HepG2 (cell line): ENCODE measurements around the gene PRMT2. TPM values are rescaled to one million over a fixed set of nuclear protein-coding genes. Genes with fewer than 3 reads are reported as not detected.

Experiments
- BCL6 ChIP-seq: IDR thresholded peaks from 2 replicates; pipeline ENCODE4 v1.6.1; 2016; ENCODE audit warnings: missing genetic modification reagents, missing compliant biosample characterization
- CENPX ChIP-seq: sonication (generic); formaldehyde crosslinking; IDR thresholded peaks from 2 replicates; pipeline ENCODE4 v1.9.0; 2021; ENCODE audit warnings: mild to moderate bottlenecking, missing genetic modification reagents, moderate library complexity
- FOXO4 ChIP-seq: sonication (generic); formaldehyde crosslinking; conservative IDR thresholded peaks from 2 replicates; pipeline ENCODE4 v1.8.1; 2023; ENCODE audit warnings: missing genetic modification reagents
- HMGXB4 ChIP-seq, 2 experiments: sonication (generic) in 1 of 2; formaldehyde crosslinking in 1 of 2; IDR thresholded peaks; 2 replicates each; pipeline versions ENCODE4 v1.4.0 to v1.6.1; 2018 to 2020; ENCODE audit warnings: missing genetic modification reagents in 2 of 2, borderline replicate concordance in 1 of 2, low read depth in 1 of 2, mild to moderate bottlenecking in 1 of 2, missing biosample characterization in 1 of 2
- KDM1A ChIP-seq: IDR thresholded peaks from 2 replicates; pipeline ENCODE4 v1.6.1; 2016; ENCODE audit warnings: missing compliant biosample characterization
- MAX ChIP-seq: IDR thresholded peaks from 2 replicates; pipeline ENCODE4 v1.6.1; 2012; ENCODE audit warnings: inconsistent platforms
- ONECUT2 ChIP-seq: sonication (generic); formaldehyde crosslinking; IDR thresholded peaks from 2 replicates; pipeline ENCODE4 v1.4.0; 2020; ENCODE audit warnings: missing genetic modification reagents
- SALL1 ChIP-seq: sonication (generic); formaldehyde crosslinking; IDR thresholded peaks from 2 replicates; pipeline ENCODE4 v1.8.0; 2022; ENCODE audit warnings: mild to moderate bottlenecking, missing genetic modification reagents
- TBX3 ChIP-seq: fragments of 450-650 bp; IDR thresholded peaks from 2 replicates; pipeline ENCODE4 v1.6.1; 2017; ENCODE audit warnings: antibody characterized with exemption, mild to moderate bottlenecking, inconsistent platforms, borderline replicate concordance
- THAP11 ChIP-seq: IDR thresholded peaks from 2 replicates; pipeline ENCODE4 v1.6.1; 2016; ENCODE audit warnings: missing biosample characterization, missing genetic modification reagents
- TOE1 ChIP-seq: sonication (generic); formaldehyde crosslinking; IDR thresholded peaks from 2 replicates; pipeline ENCODE4 v1.4.0; 2020; ENCODE audit warnings: mild to moderate bottlenecking, missing genetic modification reagents
- ZNF256 ChIP-seq: sonication (generic); formaldehyde crosslinking; conservative IDR thresholded peaks from 2 replicates; pipeline ENCODE4 v1.4.0; 2020; ENCODE audit warnings: missing genetic modification reagents
- ZNF546 ChIP-seq: sonication (generic); formaldehyde crosslinking; conservative IDR thresholded peaks from 2 replicates; pipeline ENCODE4 v1.8.1; 2023; ENCODE audit warnings: mild to moderate bottlenecking, missing genetic modification reagents
- ZNF850 ChIP-seq: sonication (generic); formaldehyde crosslinking; conservative IDR thresholded peaks from 2 replicates; pipeline ENCODE4 v1.9.0; 2021; ENCODE audit warnings: mild to moderate bottlenecking, missing genetic modification reagents
- polyA plus RNA-seq, 8 experiments: library from polyadenylated mRNA; depleted of rRNA in 3 of 8; stranded (reverse) in 7 of 8; unstranded in 1 of 8; fragments of >200 nt; fragmentation: Illumina TruSeq in 4 of 8; extraction: Trizol in 4 of 8; gene quantifications; 2 replicates each; pipeline versions ENCODE4 v1.2.1 to v1.2.3, GENCODE V29; 2011 to 2016; ENCODE audit warnings: low read depth in 4 of 8, missing spikeins in 1 of 8, mixed read lengths in 1 of 8; ENCODE audit not compliant: insufficient read depth in 1 of 8
- total RNA-seq, 5 experiments: library from RNA; depleted of rRNA; stranded (reverse); fragments of >200 nt; fragmentation: Illumina TruSeq; extraction: Trizol; gene quantifications; 2 replicates each; pipeline ENCODE4 v1.2.3, GENCODE V29; 2016; ENCODE audit warnings: low read depth in 1 of 5
- TF ChIP-seq, protein P1 (sequence below): sonication (generic); formaldehyde crosslinking; IDR thresholded peaks from 2 replicates; pipeline ENCODE4 v1.4.0; 2020; ENCODE audit warnings: mild to moderate bottlenecking, missing genetic modification reagents, borderline replicate concordance
- TF ChIP-seq, protein P2 (sequence below): sonication (generic); formaldehyde crosslinking; IDR thresholded peaks from 2 replicates; pipeline ENCODE4 v1.4.0; 2020; ENCODE audit warnings: missing genetic modification reagents
- TF ChIP-seq, protein P3 (sequence below): sonication (generic); formaldehyde crosslinking; IDR thresholded peaks from 2 replicates; pipeline ENCODE4 v1.5.0; 2020; ENCODE audit warnings: missing genetic modification reagents, mild to moderate bottlenecking, borderline replicate concordance
- TF ChIP-seq, protein P4 (sequence below): fragments of 450-650 bp; IDR thresholded peaks from 2 replicates; pipeline ENCODE4 v1.6.1; 2016

PRMT2 gene
- total and polyA plus RNA-seq, 2 of the 13 experiments (the other 11 are each of a cell fraction or from before 2014, with no cell fraction given): 54.4 to 78.8 TPM

DNA sequence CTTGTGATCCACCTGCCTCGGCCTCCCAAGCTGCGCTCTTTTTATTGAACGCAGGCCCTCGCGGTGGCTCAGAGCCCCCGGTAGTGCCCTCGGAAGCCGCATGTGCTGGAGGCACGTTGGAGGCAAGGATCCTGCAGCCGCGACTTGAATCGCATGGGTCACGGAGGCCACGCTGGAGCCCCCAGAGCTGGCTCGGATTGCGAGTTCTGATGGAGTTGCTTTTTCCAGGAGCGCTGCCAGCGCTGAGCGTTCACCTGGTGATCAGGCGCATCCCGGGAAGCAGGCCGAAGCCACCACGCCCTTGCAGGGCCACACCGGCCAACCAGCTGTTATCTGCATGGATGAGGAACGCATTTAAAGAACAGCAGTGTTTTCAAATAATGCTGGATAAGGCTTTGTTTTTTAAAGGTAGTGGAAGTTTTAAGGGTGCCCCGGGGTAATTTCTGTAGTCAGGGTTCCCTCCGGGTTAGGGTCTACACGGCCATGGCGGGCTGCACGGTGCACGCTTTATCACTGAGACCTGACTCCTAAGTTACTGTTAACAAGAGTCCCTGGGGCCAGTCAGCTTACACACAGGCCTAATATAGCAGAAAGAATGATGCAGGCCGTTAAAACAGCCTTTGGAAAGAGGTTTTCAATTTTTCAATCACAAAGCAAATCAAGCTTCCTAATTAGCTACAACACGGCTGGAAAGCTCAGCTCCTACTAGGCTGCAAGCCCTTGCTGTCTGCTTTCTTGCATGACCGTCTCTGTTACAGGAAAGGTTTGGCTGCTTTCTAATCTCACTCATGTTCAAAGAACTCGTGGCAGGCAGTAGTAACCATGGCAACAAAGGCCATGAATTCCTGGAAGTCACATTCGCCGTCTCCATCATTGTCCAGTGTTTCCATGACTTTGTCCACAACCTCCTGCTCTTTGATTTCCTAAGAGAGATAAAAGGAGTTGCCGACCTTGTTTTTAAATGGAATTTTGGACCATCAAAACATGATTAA, 36.6 kb upstream of the PRMT2 start (continued):
- TF ChIP-seq FOXO4 (CRISPR knock-in tag): no peak
- TF ChIP-seq, protein P1, sequence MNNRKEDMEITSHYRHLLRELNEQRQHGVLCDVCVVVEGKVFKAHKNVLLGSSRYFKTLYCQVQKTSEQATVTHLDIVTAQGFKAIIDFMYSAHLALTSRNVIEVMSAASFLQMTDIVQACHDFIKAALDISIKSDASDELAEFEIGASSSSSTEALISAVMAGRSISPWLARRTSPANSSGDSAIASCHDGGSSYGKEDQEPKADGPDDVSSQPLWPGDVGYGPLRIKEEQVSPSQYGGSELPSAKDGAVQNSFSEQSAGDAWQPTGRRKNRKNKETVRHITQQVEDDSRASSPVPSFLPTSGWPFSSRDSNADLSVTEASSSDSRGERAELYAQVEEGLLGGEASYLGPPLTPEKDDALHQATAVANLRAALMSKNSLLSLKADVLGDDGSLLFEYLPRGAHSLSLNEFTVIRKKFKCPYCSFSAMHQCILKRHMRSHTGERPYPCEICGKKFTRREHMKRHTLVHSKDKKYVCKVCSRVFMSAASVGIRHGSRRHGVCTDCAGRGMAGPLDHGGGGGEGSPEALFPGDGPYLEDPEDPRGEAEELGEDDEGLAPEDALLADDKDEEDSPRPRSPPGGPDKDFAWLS (CRISPR knock-in tag): no peak
- no peak for TF ChIP-seq SALL1 (CRISPR knock-in tag)
- 0 out of 2 replicates have a peak, but pooled peaks have one; percentile 16 for TF ChIP-seq THAP11 (CRISPR knock-in tag)
- TF ChIP-seq MAX: peak; percentile 56; the same call in 1 of the 2 replicates
- TF ChIP-seq CENPX: no peak
- TF ChIP-seq, protein P2, sequence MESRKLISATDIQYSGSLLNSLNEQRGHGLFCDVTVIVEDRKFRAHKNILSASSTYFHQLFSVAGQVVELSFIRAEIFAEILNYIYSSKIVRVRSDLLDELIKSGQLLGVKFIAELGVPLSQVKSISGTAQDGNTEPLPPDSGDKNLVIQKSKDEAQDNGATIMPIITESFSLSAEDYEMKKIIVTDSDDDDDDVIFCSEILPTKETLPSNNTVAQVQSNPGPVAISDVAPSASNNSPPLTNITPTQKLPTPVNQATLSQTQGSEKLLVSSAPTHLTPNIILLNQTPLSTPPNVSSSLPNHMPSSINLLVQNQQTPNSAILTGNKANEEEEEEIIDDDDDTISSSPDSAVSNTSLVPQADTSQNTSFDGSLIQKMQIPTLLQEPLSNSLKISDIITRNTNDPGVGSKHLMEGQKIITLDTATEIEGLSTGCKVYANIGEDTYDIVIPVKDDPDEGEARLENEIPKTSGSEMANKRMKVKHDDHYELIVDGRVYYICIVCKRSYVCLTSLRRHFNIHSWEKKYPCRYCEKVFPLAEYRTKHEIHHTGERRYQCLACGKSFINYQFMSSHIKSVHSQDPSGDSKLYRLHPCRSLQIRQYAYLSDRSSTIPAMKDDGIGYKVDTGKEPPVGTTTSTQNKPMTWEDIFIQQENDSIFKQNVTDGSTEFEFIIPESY: no peak
- TF ChIP-seq ZNF850: no peak
- TF ChIP-seq ZNF546: no peak
- TF ChIP-seq, protein P3, sequence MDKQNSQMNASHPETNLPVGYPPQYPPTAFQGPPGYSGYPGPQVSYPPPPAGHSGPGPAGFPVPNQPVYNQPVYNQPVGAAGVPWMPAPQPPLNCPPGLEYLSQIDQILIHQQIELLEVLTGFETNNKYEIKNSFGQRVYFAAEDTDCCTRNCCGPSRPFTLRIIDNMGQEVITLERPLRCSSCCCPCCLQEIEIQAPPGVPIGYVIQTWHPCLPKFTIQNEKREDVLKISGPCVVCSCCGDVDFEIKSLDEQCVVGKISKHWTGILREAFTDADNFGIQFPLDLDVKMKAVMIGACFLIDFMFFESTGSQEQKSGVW (CRISPR knock-in tag): no peak
- TF ChIP-seq TOE1 (CRISPR knock-in tag): no peak
- no peak for TF ChIP-seq ONECUT2 (CRISPR knock-in tag)
- peak; percentile 100 for TF ChIP-seq BCL6 (CRISPR knock-in tag)
- TF ChIP-seq ZNF256 (CRISPR knock-in tag): no peak
- TF ChIP-seq KDM1A (CRISPR knock-in tag): peak; percentile 68; the same call in 1 of the 2 replicates
- no peak for TF ChIP-seq HMGXB4 (CRISPR knock-in tag; IDR thresholded peaks at IDR 0.05; ENCODE audit: borderline replicate concordance in 1 of 2, low read depth in 1 of 2)
- TF ChIP-seq, protein P4, sequence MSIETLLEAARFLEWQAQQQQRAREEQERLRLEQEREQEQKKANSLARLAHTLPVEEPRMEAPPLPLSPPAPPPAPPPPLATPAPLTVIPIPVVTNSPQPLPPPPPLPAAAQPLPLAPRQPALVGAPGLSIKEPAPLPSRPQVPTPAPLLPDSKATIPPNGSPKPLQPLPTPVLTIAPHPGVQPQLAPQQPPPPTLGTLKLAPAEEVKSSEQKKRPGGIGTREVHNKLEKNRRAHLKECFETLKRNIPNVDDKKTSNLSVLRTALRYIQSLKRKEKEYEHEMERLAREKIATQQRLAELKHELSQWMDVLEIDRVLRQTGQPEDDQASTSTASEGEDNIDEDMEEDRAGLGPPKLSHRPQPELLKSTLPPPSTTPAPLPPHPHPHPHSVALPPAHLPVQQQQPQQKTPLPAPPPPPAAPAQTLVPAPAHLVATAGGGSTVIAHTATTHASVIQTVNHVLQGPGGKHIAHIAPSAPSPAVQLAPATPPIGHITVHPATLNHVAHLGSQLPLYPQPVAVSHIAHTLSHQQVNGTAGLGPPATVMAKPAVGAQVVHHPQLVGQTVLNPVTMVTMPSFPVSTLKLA: no peak
- TF ChIP-seq TBX3: no peak
